A549 (cell line): Measurements from ENCODE around the gene RFC1. TPM values are rescaled to one million over a fixed set of nuclear protein-coding genes. Genes with fewer than 3 reads are reported as not detected.

Experiments
- ATAC-seq, 2 experiments: fragments of 200-7000 bp in 1 of 2; fragments of >200 bp in 1 of 2; cut with Nextera tagmentation in 1 of 2; cut with Tn5 transposase in 1 of 2; 3 replicates each; pipeline versions ENCODE4 v1.8.0 to v1.9.1; 2018 to 2020; ENCODE audit warnings: mild to moderate bottlenecking in 1 of 2, moderate library complexity in 1 of 2
- CTCF ChIA-PET: fragments of 300-600 bp; sonication (Branson Sonifier 250); formaldehyde crosslinking; extraction: SDS; loops from one replicate; lab custom pipeline; 2021; ENCODE audit warnings: antibody characterized with exemption, inconsistent platforms; lab: Yijun Ruan, JAX
- POLR2A ChIA-PET: fragments of 350-600 bp; formaldehyde crosslinking; extraction: SDS; loops from one replicate; lab custom pipeline; 2021; ENCODE audit warnings: antibody characterized with exemption, inconsistent platforms; lab: Yijun Ruan, JAX
- DNase-seq, 2 experiments: peaks; one replicate each; pipeline versions ENCODE4 v3.0.0 to v3.0.0-alpha.2; 2011 to 2016; ENCODE audit warnings: low read depth in 1 of 2, low spot score in 1 of 2
- FAIRE-seq: peaks from 2 replicates; lab custom pipeline; 2011; peaks lifted over from hg19 to GRCh38; lab: Jason Lieb, UNC
- H3K27ac ChIP-seq, 2 experiments: fragments of >200 bp; sonication (Bioruptor Twin); formaldehyde crosslinking; 3 replicates each; pipeline ENCODE4 v1.5.1; 2016 to 2017
- H3K4me1 ChIP-seq: fragments of >200 bp; sonication (Bioruptor Twin); formaldehyde crosslinking; 3 replicates; pipeline ENCODE4 v1.6.1; 2016
- H3K4me2 ChIP-seq: fragments of >200 bp; sonication (Bioruptor Twin); formaldehyde crosslinking; 3 replicates; pipeline ENCODE4 v1.6.1; 2016
- H3K4me3 ChIP-seq: fragments of >200 bp; sonication (Bioruptor Twin); formaldehyde crosslinking; 3 replicates; pipeline ENCODE4 v1.5.1; 2016
- H3K9me3 ChIP-seq: fragments of >200 bp; sonication (Bioruptor Twin); formaldehyde crosslinking; 3 replicates; pipeline ENCODE4 v1.6.1; 2016
- ATOH8 ChIP-seq: fragments of 250-450 bp; sonication (Bioruptor Pico); IDR thresholded peaks from 2 replicates; pipeline ENCODE4 v1.5.0; 2020; ENCODE audit warnings: low read depth, mild to moderate bottlenecking, moderate library complexity
- BCL3 ChIP-seq: fragments of >200 bp; sonication (Bioruptor Twin); formaldehyde crosslinking; IDR thresholded peaks from 3 replicates; pipeline ENCODE4 v1.6.1; 2016
- CBX8 ChIP-seq: fragments of 200-600 bp; sonication (generic); IDR thresholded peaks from 2 replicates; pipeline ENCODE4 v1.6.1; 2016
- CHD2 ChIP-seq: fragments of 150-350 bp; IDR thresholded peaks from 2 replicates; pipeline ENCODE4 v1.6.1; 2014; ENCODE audit warnings: low read length; ENCODE audit not compliant: partially characterized antibody
- CHD4 ChIP-seq: fragments of 200-600 bp; sonication (generic); IDR thresholded peaks from 2 replicates; pipeline ENCODE4 v1.6.1; 2016; ENCODE audit warnings: antibody characterized with exemption, mild to moderate bottlenecking, borderline replicate concordance
- CTCF ChIP-seq: fragments of >200 bp; sonication (Bioruptor Twin); formaldehyde crosslinking; IDR thresholded peaks from 3 replicates; pipeline ENCODE4 v1.5.1; 2016
- E2F6 ChIP-seq: IDR thresholded peaks from 2 replicates; pipeline ENCODE4 v1.6.1; 2012; ENCODE audit warnings: low read depth, borderline replicate concordance
- ESRRA ChIP-seq: fragments of 150-350 bp; IDR thresholded peaks from 2 replicates; pipeline ENCODE4 v1.6.1; 2014; ENCODE audit warnings: mild to moderate bottlenecking, low read length, borderline replicate concordance
- GATA3 ChIP-seq: IDR thresholded peaks from 2 replicates; pipeline ENCODE4 v1.6.1; 2012; ENCODE audit warnings: borderline replicate concordance
- HES2 ChIP-seq: fragments of >200 bp; sonication (Bioruptor Twin); formaldehyde crosslinking; IDR thresholded peaks from 2 replicates; pipeline ENCODE4 v1.6.1; 2016
- HOXA7 ChIP-seq: fragments of 250-450 bp; sonication (Bioruptor Pico); IDR thresholded peaks from 2 replicates; pipeline ENCODE4 v1.5.0; 2020; ENCODE audit warnings: mild to moderate bottlenecking, moderate library complexity
- HOXB13 ChIP-seq: fragments of 250-450 bp; sonication (Bioruptor Pico); IDR thresholded peaks from 2 replicates; pipeline ENCODE4 v1.5.0; 2020; ENCODE audit warnings: low read depth, mild to moderate bottlenecking, moderate library complexity
- JUNB ChIP-seq: fragments of >200 bp; sonication (Bioruptor Twin); formaldehyde crosslinking; IDR thresholded peaks from 2 replicates; pipeline ENCODE4 v1.6.1; 2016
- KDM5A ChIP-seq: fragments of 200-600 bp; sonication (generic); IDR thresholded peaks from 2 replicates; pipeline ENCODE4 v1.6.1; 2016; ENCODE audit warnings: antibody characterized with exemption, mild to moderate bottlenecking
- MAZ ChIP-seq: fragments of 150-350 bp; IDR thresholded peaks from 2 replicates; pipeline ENCODE4 v1.6.1; 2014; ENCODE audit warnings: antibody characterized with exemption, low read depth, low read length, borderline replicate concordance
- MYC ChIP-seq: IDR thresholded peaks from 2 replicates; pipeline ENCODE4 v1.6.1; 2012; ENCODE audit warnings: mild to moderate bottlenecking, inconsistent platforms, low read length, improper control_type of control experiment, borderline replicate concordance
- POLR2AphosphoS2 ChIP-seq: conservative IDR thresholded peaks from 2 replicates; pipeline ENCODE4 v1.6.1; 2012; ENCODE audit warnings: low read length, improper control_type of control experiment, inconsistent platforms
- RAD21 ChIP-seq, 2 experiments: fragments of >200 bp in 1 of 2; sonication (Bioruptor Twin) in 1 of 2; formaldehyde crosslinking in 1 of 2; IDR thresholded peaks in 1 of 2; conservative IDR thresholded peaks in 1 of 2; 2 replicates in 1 of 2; 3 replicates in 1 of 2; pipeline ENCODE4 v1.6.1; 2012 to 2018; ENCODE audit warnings: inconsistent platforms in 1 of 2
- RARB ChIP-seq: fragments of 250-450 bp; sonication (Bioruptor Pico); IDR thresholded peaks from 2 replicates; pipeline ENCODE4 v1.8.0; 2021; ENCODE audit warnings: mild to moderate bottlenecking, moderate library complexity
- SMC3 ChIP-seq: fragments of >200 bp; sonication (Bioruptor Twin); formaldehyde crosslinking; IDR thresholded peaks from 3 replicates; pipeline ENCODE4 v1.6.1; 2018; ENCODE audit warnings: inconsistent platforms
- TP53 ChIP-seq: fragments of 250-450 bp; sonication (Bioruptor Pico); IDR thresholded peaks from 2 replicates; pipeline ENCODE4 v1.5.0; 2021; ENCODE audit warnings: mild to moderate bottlenecking, moderate library complexity
- ZFP36 ChIP-seq: fragments of 450-650 bp; IDR thresholded peaks from 2 replicates; pipeline ENCODE4 v1.6.1; 2014; ENCODE audit warnings: borderline replicate concordance; ENCODE audit not compliant: partially characterized antibody
- WGBS: methylation state at CpG from one replicate; pipeline ENCODE4 v1.1.6; 2017; ENCODE audit errors: missing lambda C conversion rate; 5-methylcytosine and 5-hydroxymethylcytosine counted together
- polyA plus RNA-seq, 4 experiments: library from polyadenylated mRNA; depleted of rRNA in 3 of 4; stranded (reverse); fragments of >200 nt; fragmentation: RNase III in 1 of 4; extraction: RNeasy Plus Mini Kit Qiagen cat#74134 plus additional on column Dnase treatment in 1 of 4; gene quantifications; 2 replicates in 3 of 4; 3 replicates in 1 of 4; pipeline ENCODE4 v1.2.3, GENCODE V29; 2011 to 2017

Gene RFC1
- polyA plus RNA-seq, 2 of the 4 experiments (the other 2 are of a cell fraction) = 24.5 to 46.5 TPM

GRCh38 chr4:39255871-39256270 lies 110.3 kb downstream of the RFC1 start:
- 76% methylated on average over 5 of the region's 5 CpGs for WGBS
- CTCF ChIA-PET = no interaction called here
- no peak for FAIRE-seq

GRCh38 chr4:39255266-39255665 lies 110.9 kb downstream of the RFC1 start:
- H3K27ac ChIP-seq = no peak overlapping the region
- ATAC-seq = peak in 1 of 2 experiments; percentile 55; a peak in 2 of 6 replicates
- POLR2A ChIA-PET = no interaction called here

More at GRCh38 chr4:39255871-39256270, 110.3 kb downstream of the RFC1 start:
- no peak overlapping the region for H3K4me2 ChIP-seq
- ATAC-seq = no peak
- H3K4me3 ChIP-seq = no peak overlapping the region
- no peak overlapping the region for H3K27ac ChIP-seq
- TF ChIP-seq HOXA7 = no peak
- no peak for TF ChIP-seq JUNB
- no peak for TF ChIP-seq TP53 (CRISPR knock-in tag)
- TF ChIP-seq RAD21 (conservative IDR thresholded peaks at IDR 0.05 in 1 of 2, IDR thresholded peaks at IDR 0.05 in 1 of 2) = no peak
- TF ChIP-seq ATOH8 (CRISPR knock-in tag) = no peak
- TF ChIP-seq HES2 = no peak
- no peak for TF ChIP-seq SMC3
- no peak for TF ChIP-seq CHD2
- TF ChIP-seq GATA3 = no peak
- no peak for TF ChIP-seq KDM5A
- TF ChIP-seq, all 56 proteins: peak for 0
- POLR2A ChIA-PET = no interaction called here
- no peaks in the 10 kb centered on the region for H3K9me3 ChIP-seq
- peaks cover 11% of the 10 kb centered on the region; the same call in 2 of the 3 replicates for H3K4me1 ChIP-seq
- DNase-seq = no peak

GRCh38 chr4:39243462-39243861 lies 122.7 kb downstream of the RFC1 start:
- Histone ChIP-seq H3K27ac (no peak overlapping the region), H3K4me2 (no peak overlapping the region), H3K4me1 (no peaks in the 10 kb centered on the region), H3K9me3 (no peaks in the 10 kb centered on the region), H3K4me3 (no peak overlapping the region)
- WGBS = 92% methylated on average over 3 of the region's 3 CpGs
- CTCF ChIA-PET = no interaction called here
- DNase-seq = no peak
- FAIRE-seq = no peak
- POLR2A ChIA-PET = no interaction called here
- no peak for TF ChIP-seq CHD4
- TF ChIP-seq MAZ = no peak
- no peak for TF ChIP-seq POLR2AphosphoS2
- TF ChIP-seq ZFP36 = no peak
- TF ChIP-seq ESRRA = no peak
- no peak for TF ChIP-seq HOXB13
- TF ChIP-seq RARB (CRISPR knock-in tag) = no peak
- no peak for TF ChIP-seq BCL3
- TF ChIP-seq E2F6 = no peak
- no peak for TF ChIP-seq HOXA7
- no peak for TF ChIP-seq RAD21 (conservative IDR thresholded peaks at IDR 0.05 in 1 of 2, IDR thresholded peaks at IDR 0.05 in 1 of 2)
- no peak for TF ChIP-seq KDM5A
- TF ChIP-seq MYC = no peak
- TF ChIP-seq GATA3 = no peak
- TF ChIP-seq SMC3 = no peak
- TF ChIP-seq, all 56 proteins: peak for 0
- no peak for ATAC-seq

More at GRCh38 chr4:39255266-39255665, 110.9 kb downstream of the RFC1 start:
- H3K9me3 ChIP-seq = no peaks in the 10 kb centered on the region
- peaks cover 11% of the 10 kb centered on the region; the same call in 2 of the 3 replicates for H3K4me1 ChIP-seq
- DNase-seq = peak; percentile 7 to 16
- FAIRE-seq = no peak
- peak overlapping the region; percentile 20; the same call in 1 of the 3 replicates for H3K4me2 ChIP-seq
- 42% methylated on average over 2 of the region's 2 CpGs for WGBS
- H3K4me3 ChIP-seq = no peak overlapping the region
- TF ChIP-seq CBX8 (no peak), CTCF (peak; percentile 29; the same call in 2 of the 3 replicates), RAD21 (conservative IDR thresholded peaks at IDR 0.05 in 1 of 2, IDR thresholded peaks at IDR 0.05 in 1 of 2) (peak; percentile 27 to 46; a peak in 3 of 5 replicates)
- CTCF ChIA-PET = interaction anchor here (0.6 kb wide), 1 partner anchor 15 kb away, joined by 3 read pairs; no protein-coding TSS in a partner anchor
